Heart left ventricle (tissue), 13 donors: Measurements from ENCODE around the gene SRSF6.

Experiments
- CTCF ChIP-seq, 12 donors: fragments of 200-600 bp; sonication (generic) in 4 of 12; IDR thresholded peaks; one replicate each; pipeline versions ENCODE4 v1.5.0 to v1.8.0; 2018 to 2022; ENCODE audit warnings: antibody characterized with exemption in 12 of 12, mild to moderate bottlenecking in 5 of 12
- POLR2A ChIP-seq, 2 donors: fragments of 450-650 bp; IDR thresholded peaks; one replicate each; pipeline ENCODE4 v1.6.1; 2017; ENCODE audit warnings: antibody characterized with exemption in 2 of 2, mild to moderate bottlenecking in 2 of 2, moderate library complexity in 2 of 2
- donor health status: ischemic (EF 13 %, LVEDD 7.1; RV severe dilation, severe dysfunction).
- donor health status: DM: no; HTN: yes; CAD: no.
- donor health status: DM: no; HTN: no; CAD: no.
- donor health status: ischemic (EF 25% LVEDD 6.9; RV normal size, moderate dysfunction).
- donor health status: ischemic (EF 25% LVEDD 5.7; RV mildly dilated, moderate dysfunction).
- donor health status: ischemic (EF 35%, LVEDD 5.7; RV mildly dilated, moderate dysfunction).
- donor health status: nonischemic (EF 11% LVEDD 7.7; RV severe dilation, severe dysfunction).
- donor health status: DM: yes; HTN: yes; CAD: no.
- donor health status: PGD.
- donor health status: ischemic (EF 29% LVEDD 5.4; RV normal size, mild dysfunction).
- donor health status: nonischemic (EF 23%, LVEDD 6.1; RV moderate dilation, normal function).

DNA sequence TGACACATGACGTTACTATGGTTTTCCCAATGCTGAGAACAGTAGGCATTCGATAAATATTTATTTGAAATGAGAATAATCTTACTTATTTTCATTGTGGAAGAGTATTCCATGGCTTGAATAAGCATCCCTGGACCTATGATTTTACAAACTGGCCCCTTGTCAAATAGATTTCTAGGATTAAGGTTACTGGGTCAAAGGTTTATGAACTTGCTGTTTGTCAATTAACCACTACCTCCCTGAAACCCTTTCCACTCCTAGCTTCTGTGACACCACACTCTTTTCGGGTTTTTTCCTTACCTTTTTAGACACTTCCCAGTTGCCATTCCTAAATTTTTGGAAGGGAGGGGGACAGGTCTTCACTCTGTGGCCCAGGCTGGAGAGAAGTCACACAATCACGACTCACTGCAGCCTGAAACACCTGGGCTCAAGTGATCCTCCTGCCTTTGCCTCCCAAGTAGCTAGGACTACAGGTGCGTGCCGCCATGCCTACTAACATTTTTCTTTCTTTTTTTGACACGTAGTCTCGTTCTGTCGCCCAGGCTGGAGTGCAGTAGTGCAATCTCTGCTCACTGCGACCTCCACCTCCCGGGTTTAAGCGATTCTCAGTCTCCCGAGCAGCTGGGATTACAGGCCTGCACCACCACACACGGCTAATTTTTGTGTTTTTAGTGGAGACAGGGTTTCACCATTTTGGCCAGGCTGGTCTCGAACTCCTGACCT is 5.1 kb upstream of the SRSF6 start:
- TF ChIP-seq CTCF (IDR thresholded peaks at IDR 0.05) (no peak), POLR2A (IDR thresholded peaks at IDR 0.05) (no peak)
